GM18873 (cell line): ENCODE data around the gene LARP4B.

Experiments used
- ATAC-seq: cut with Tn5 transposase; IDR thresholded peaks from one replicate; pipeline ENCODE4 v1.9.1; 2021; ENCODE audit warnings: mild to moderate bottlenecking, moderate library complexity, moderate number of reproducible peaks; ENCODE audit not compliant: unreplicated experiment, low FRiP score

LARP4B gene

DNA sequence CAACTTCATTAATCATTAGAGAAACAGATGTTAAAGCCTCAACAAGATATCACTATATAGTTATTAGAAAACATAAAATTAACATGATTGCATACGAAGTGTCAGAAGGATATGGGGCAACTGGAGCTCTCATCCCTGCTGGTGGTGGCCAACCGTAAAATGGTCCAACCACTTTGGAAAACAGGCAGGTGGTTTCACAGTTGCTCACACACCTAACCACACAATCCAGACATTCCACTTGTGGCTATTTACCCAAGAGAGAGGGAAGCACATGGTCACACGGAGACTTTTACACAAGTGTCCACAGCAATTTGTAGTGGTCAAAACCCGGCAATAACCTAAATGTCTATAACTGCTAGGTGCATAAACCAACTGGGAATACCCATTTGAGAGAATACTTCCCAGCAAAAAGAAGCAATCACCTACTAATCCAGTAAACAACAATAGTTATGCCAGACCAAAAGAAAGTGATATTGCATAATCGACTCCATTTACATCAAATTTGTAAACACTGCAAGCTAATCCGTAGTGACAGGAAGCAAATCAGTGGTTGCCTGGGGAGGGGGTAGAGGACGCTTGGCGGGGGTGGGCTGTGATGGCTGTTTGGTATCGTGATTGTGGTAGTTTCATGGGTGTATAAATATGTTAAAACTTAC, 91.8 kb downstream of the LARP4B start:
- ATAC-seq = no peak

- ATAC-seq = no peak
Observed at GRCh38 chr10:836782-837181, 94.7 kb downstream of the LARP4B start.

GRCh38 chr10:834493-834892, 97.0 kb downstream of the LARP4B start:
- ATAC-seq = no peak

GRCh38 chr10:829241-829640, 102.3 kb downstream of the LARP4B start:
- no peak for ATAC-seq

GRCh38 chr10:828191-828590, 103.3 kb downstream of the LARP4B start:
- ATAC-seq = no peak

GRCh38 chr10:824946-825345, 106.6 kb downstream of the LARP4B start:
- no peak for ATAC-seq

DNA sequence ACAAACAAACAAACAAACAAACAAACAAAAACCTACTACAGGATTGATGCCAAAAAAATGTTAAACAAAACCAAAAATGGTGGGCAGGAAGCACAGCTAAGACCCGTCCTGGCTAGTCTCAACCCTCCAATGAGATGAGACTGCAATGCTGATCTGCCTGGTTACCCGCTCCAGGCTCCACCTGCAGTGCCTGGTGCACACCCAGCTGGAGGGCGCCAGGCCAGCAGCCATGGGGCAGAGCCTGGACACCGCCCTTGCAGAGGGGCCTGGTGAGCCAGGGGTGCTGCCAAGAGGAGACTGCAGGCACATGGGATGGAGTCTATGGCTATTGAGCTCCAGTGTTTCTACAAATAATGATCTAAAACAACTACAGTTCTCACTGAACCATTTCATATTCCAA, 107.0 kb downstream of the LARP4B start:
- ATAC-seq = no peak

DNA sequence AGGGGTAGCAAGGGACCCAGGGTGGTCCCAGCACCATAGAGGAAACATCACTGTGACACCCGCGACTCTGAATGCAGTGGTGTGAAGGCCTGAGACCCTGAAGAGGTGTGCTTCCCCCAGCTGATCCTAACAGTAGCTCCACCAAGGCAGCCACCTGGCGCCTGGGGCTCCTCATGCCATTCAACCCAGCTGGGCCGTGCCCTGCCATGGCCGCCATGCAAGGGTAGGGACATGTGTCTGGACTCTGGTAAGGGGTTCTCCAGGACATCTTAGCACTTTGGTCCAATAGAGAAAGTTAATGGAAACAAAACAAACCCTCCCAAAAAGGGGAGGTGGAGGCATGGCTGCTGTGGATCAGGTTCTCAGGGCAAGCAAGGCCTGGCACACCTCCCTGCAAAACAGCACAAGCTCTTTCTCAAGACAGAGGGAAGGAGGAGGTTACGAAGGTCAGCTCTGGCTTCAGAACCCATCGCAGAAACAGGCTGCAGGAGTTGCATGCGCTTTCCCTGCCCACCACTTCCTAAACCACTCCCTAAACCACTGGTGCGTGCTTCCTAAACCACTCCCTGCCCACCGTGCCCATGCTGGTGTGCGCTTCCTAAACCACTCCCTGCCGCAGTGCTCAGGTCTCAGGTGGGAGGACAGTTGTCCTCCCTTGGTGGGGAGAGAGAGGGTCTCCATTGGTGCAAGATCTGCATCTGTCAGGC, 108.7 kb downstream of the LARP4B start:
- no peak for ATAC-seq

DNA sequence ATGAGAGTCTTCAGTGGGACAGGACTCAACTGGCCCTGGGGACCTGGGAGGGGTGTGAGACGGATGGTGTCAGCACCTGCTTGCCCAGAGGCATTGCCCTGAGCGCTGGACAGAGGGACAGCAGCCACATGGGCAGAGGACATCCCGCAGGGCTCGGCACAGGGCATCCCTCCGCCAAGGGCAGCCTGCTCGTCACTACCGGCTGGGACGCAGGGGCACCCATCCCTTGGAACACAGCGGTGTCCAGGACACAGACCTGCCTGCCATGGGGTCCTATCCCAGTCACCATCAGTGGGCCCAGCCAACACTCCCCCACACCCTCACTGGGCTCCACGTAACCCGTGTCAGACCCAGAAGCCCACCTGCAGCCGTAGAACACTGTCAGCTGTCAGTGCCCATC, 109.3 kb downstream of the LARP4B start:
- no peak for ATAC-seq

DNA sequence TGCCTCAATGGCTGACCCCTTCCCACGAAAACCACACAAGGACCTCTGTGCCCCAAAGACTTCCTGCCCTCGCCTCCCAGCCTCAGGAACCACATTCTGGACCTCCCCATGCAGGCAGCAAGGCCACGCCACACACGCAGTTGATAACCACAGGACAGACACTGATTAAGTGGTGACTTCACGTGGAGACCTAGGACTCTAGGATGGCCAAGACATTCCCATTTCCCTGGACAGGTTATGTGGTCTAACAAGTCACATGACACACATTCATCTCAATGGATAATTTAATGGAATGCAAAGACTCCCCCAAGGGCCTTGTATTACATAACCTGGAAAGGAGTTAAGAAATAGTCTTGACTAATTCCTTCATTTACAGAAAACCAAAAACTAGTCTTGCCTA, 110.2 kb downstream of the LARP4B start:
- ATAC-seq = no peak

- no peak for ATAC-seq
Observed at GRCh38 chr10:819816-820215, 111.7 kb downstream of the LARP4B start.

DNA sequence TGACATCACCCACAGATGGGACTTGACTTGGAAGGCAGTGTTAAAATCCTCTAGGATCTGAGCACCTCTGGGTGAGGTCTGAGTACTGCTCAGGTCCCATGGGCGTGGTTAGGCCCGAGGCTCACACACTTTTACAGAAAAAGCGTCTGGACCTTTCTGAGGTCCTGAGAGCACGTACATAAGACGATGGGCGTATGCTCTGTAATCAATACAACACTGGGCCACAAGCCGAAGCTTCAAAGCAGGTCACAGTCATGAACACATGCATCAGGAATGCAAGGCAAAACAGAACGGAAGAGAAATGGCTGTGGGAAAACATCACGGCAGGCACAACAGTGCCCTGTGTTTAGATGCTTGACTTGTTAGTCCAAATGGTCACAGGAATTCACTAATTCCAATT, 112.2 kb downstream of the LARP4B start:
- no peak for ATAC-seq

GRCh38 chr10:818526-819220, 112.8 kb downstream of the LARP4B start:
- no peak for ATAC-seq

DNA sequence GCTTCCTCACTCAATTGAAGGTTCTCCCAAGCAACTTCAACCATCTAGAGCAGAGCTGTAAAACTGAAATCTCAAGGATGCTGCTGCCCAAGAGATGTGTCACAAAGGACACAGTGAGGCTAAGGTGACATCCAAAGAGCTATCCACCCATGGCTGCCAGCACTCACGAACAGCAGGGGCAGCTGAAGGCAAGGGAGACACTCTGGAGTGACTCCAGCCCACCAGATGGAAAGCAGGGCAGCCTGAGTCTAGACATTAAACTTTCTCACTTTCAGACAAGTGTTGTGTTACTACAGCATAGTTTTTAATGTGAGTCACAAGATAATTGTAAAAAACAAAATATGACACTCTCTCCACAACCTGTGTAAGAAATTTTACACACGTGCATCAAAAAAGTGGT, 113.5 kb downstream of the LARP4B start:
- ATAC-seq = no peak

DNA sequence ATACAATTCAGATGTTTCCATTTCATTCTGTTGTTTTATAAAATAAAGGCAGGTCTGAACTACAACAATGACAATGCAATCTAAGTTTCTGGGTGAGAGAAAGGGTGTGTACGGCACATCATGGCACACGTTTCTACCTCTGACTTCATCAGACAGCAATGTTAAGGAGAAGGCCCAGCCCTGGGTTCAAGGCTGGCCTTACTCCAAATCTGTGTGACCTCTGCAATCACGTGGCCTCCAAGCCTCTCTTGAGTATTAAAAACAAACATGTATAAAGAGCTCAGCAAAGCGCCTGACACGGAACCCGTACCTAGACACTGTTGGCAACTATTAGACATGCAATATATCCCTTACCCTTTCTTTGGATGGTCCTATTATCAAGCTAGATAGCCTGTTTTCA, 114.1 kb downstream of the LARP4B start:
- no peak for ATAC-seq

DNA sequence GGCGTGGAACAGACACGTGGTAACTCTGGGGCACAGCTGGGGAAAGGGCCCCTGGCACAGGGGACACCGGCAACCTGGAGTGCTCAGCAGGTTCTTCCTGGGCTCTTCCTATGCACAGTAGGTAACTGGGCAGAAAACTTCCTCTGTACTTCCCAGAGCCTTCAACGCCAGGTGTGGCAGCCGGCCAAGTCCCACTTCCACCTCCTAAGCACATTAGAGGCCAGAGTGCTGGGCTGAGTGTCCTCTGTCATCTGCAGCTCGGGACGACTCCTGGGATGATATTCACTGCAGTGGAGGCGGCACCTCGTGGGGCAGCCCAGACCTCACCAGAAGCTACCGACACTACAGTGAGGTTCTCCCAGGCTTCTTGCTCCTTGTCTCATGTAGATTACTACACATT, 114.5 kb downstream of the LARP4B start:
- no peak for ATAC-seq

GRCh38 chr10:816091-816477, 115.4 kb downstream of the LARP4B start:
- ATAC-seq = no peak

- ATAC-seq = no peak
Observed at GRCh38 chr10:815338-816090, 116.0 kb downstream of the LARP4B start.

DNA sequence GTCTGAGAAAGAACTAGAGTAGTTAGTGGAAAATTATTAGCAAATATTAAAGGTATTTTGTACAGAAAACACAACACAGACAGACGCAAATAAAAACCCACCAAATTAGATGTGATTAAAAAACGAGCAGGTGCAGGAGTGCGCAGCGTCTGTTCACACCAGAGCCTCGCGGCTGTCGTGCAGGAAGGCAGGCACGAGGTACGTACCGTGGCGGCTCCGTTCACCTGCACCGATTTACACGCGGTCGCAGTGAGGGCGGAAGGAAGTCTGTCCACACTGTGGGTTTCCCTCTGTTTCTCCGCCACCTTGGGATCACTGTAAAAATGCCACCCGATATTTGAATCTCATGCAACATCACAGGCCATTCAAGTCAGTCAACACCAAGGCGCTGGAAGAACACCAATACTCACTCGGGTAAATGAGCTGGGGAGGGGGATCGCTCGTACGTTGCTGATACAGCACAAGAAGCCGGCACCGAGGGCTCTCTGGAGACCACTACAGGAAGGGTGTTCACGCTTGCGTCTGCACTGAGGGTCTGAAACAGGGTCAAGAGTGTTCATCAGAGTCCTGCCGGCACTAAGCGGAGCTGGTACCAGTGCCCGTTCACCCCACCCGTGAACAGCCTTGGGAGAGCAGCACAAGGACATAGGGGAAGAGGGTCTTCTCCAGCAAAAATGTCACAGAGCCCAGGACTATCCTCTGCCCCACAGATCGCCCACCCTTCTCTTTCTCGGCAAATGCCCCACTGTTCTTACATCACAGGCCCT, 116.8 kb downstream of the LARP4B start:
- ATAC-seq = no peak

DNA sequence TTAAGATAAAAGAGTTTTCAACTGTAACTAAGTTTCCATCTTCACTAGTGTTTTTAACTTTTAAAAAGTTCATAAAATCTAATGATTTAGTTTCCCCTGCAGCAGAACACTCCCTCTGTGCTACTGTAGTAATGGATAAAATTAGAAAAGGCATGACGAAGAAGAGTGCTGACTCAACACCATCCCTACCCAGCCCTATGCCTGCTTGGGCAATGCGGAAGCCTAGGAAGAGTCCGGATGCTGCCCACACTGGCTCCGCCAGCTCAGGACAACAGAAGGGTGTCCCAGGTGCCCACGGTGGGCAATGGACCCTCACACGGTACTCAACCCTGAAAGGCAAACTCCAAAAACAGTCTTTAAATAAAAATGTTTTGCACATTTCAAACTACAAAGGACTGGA, 118.2 kb downstream of the LARP4B start:
- no peak for ATAC-seq
